Upper lobe of left lung (tissue), 6 donors: Measurements from ENCODE around the gene DMXL2. TPM values are rescaled to one million over a fixed set of nuclear protein-coding genes. Genes with fewer than 3 reads are reported as not detected.
A peak's percentile ranks its signal among the peaks of the same experiment; 100 is the strongest.
"Not testable (repeated sequence)": the region's sequence is repeated elsewhere in the genome, so short reads cannot be mapped to it uniquely, and the experiment has no call there.

Experiments used
- ATAC-seq, 2 donors: fragments of 200-7000 bp; cut with Tn5 transposase; one replicate each; pipeline ENCODE4 v1.9.1; 2022; ENCODE audit warnings: mild to moderate bottlenecking in 2 of 2, moderate library complexity in 2 of 2; ENCODE audit not compliant: low FRiP score in 2 of 2
- DNase-seq, 2 donors: peaks; one replicate each; pipeline ENCODE4 v3.0.0-alpha.2; 2019 to 2020
- H3K27ac ChIP-seq, 4 donors: fragments of 200-600 bp; sonication (generic); one replicate each; pipeline ENCODE4 v1.5.1; 2016 to 2019
- H3K27me3 ChIP-seq, 4 donors: fragments of 200-600 bp; sonication (generic); one replicate each; pipeline ENCODE4 v1.5.1; 2017 to 2019
- H3K36me3 ChIP-seq, 4 donors: fragments of 200-600 bp; sonication (generic); one replicate each; pipeline ENCODE4 v1.5.1; 2016 to 2019
- H3K4me1 ChIP-seq, 4 donors: fragments of 200-600 bp; sonication (generic); one replicate each; pipeline ENCODE4 v1.5.1; 2018 to 2019
- H3K4me3 ChIP-seq, 4 donors: fragments of 200-600 bp; sonication (generic); one replicate each; pipeline ENCODE4 v1.5.1; 2017 to 2019; ENCODE audit warnings: mild to moderate bottlenecking in 2 of 4, moderate library complexity in 1 of 4
- H3K9me3 ChIP-seq, 4 donors: fragments of 200-600 bp; sonication (generic); one replicate each; pipeline ENCODE4 v1.5.1; 2018 to 2019
- CTCF ChIP-seq, 6 experiments: fragments of 450-650 bp in 4 of 6; fragments of 200-600 bp in 2 of 6; sonication (generic) in 2 of 6; IDR thresholded peaks; one replicate each; pipeline ENCODE4 v1.5.1; 2016 to 2019; ENCODE audit warnings: antibody characterized with exemption in 6 of 6
- EP300 ChIP-seq, 4 donors: sonication (generic); formaldehyde crosslinking; IDR thresholded peaks; one replicate each; pipeline ENCODE4 v1.5.1; 2017; ENCODE audit warnings: antibody characterized with exemption in 4 of 4, control low read depth in 2 of 4
- POLR2A ChIP-seq, 4 donors: fragments of 450-650 bp; IDR thresholded peaks; one replicate each; pipeline ENCODE4 v1.5.1; 2016 to 2017; ENCODE audit warnings: antibody characterized with exemption in 4 of 4, mild to moderate bottlenecking in 2 of 4
- POLR2AphosphoS5 ChIP-seq, 2 donors: sonication (generic); formaldehyde crosslinking; IDR thresholded peaks; one replicate each; pipeline ENCODE4 v1.5.1; 2017; ENCODE audit warnings: antibody characterized with exemption in 2 of 2
- whole genome bisulfite sequencing, 2 donors: methylation state at CpG; one replicate each; pipeline ENCODE4 v1.1.5; 2017 to 2018; 5-methylcytosine and 5-hydroxymethylcytosine counted together
- total RNA-seq, 6 donors: library from RNA; depleted of rRNA in 4 of 6; stranded (reverse); fragments of >200 nt in 4 of 6; gene quantifications; one replicate each; pipeline versions ENCODE4 v1.1.0 to v1.2.1, GENCODE V29; 2016 to 2021
- donor health status: DM: no; HTN: no; CAD: no; lungs with moderate emphysema.
- donor health status: DM: no; HTN: yes; CAD: no; lungs with severe emphysema.

The DMXL2 gene
- total RNA-seq, 6 donors from 2014 or later = 39.8 to 140 (median 58.1) TPM

DNA sequence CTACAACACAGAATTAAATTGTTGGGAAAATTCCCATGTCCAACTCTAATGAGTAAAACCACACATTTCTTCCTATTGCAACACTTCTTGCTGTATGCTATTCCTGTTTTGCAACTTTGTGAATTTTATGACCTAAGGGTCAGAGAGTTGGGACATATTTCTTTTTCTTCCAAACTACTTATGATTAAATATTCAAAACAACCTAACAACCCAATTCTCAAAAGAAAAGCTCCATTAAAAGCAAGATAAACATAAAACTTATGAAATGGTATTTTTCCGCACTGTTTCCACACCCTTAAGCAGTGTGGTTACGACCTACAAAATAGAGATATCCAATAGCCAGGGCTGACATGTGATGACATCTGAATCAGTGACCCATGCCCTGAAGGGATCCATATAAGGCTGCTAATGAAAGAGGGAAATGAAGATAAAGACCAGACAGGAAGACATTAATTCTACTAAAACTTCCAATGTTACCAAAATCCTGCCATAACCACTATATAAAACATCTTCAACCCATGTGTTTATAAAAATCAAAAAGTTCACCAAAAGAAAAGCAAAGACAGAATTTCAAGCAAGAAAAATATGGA, 45.6 kb downstream of the DMXL2 start:
- Histone ChIP-seq H3K9me3 (no peaks in the 10 kb centered on the region), H3K27ac (peak overlapping the region; percentile 23 to 77 (median 53)), H3K36me3 (no peaks in the 10 kb centered on the region), H3K4me1 (peaks cover 9 to 16% (median 10%) of the 10 kb centered on the region in 4 donors), H3K27me3 (no peaks in the 10 kb centered on the region), H3K4me3 (no peak overlapping the region)
- peak; percentile 81 to 88 for ATAC-seq
- TF ChIP-seq CTCF (IDR thresholded peaks at IDR 0.05) = no peak
- TF ChIP-seq EP300 (IDR thresholded peaks at IDR 0.05) = peak in 3 of 4 donors; percentile 35 to 85 (median 52)
- peak in 1 of 4 donors; percentile 19 for TF ChIP-seq POLR2A (IDR thresholded peaks at IDR 0.05)
- TF ChIP-seq POLR2AphosphoS5 (IDR thresholded peaks at IDR 0.05) = peak in 1 of 2 donors; percentile 74
- WGBS, 2 donors = 34 to 52% methylated on average over 2 of the region's 2 CpGs
- DNase-seq = peak in 1 of 2 donors; percentile 36

GRCh38 chr15:51576286-51576850, 46.2 kb downstream of the DMXL2 start:
- no peak for TF ChIP-seq POLR2A (IDR thresholded peaks at IDR 0.05)
- TF ChIP-seq CTCF (IDR thresholded peaks at IDR 0.05) = no peak
- no peak for TF ChIP-seq EP300 (IDR thresholded peaks at IDR 0.05)
- no peak for TF ChIP-seq POLR2AphosphoS5 (IDR thresholded peaks at IDR 0.05)
- Histone ChIP-seq H3K27me3 (no peaks in the 10 kb centered on the region), H3K27ac (peak overlapping the region; percentile 23 to 77 (median 53)), H3K4me3 (no peak overlapping the region), H3K36me3 (no peaks in the 10 kb centered on the region), H3K9me3 (no peaks in the 10 kb centered on the region), H3K4me1 (peaks cover 9 to 16% (median 10%) of the 10 kb centered on the region in 4 donors)
- DNase-seq = no peak
- no peak for ATAC-seq
- WGBS, 2 donors = 93 to 97% methylated on average over 1 of the region's 1 CpG

DNA sequence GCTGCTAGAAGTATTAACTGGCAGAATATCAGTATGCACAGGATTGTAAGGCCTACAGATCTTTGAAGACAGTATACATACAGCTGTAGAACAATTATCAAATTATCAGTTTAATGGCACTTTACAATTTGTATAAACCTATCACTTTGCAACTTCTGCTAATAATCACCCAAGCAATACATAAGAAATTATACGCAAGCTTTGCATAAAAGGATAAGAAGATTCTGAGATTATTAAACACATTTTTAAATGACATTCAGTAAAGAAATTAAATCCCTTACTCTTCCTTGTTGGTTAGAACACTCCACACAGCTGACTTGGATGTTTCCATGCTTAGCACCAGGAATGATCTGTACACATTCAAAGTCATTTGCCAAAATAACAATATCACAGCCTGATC, 46.8 kb downstream of the DMXL2 start:
- H3K4me1 ChIP-seq = peaks cover 9 to 16% (median 10%) of the 10 kb centered on the region in 4 donors
- no peak for ATAC-seq

GRCh38 chr15:51573352-51573751, 49.2 kb downstream of the DMXL2 start:
- H3K4me3 ChIP-seq, ATAC-seq, DNase-seq, H3K36me3 ChIP-seq, H3K27me3 ChIP-seq, H3K9me3 ChIP-seq, H3K27ac ChIP-seq: not testable (repeated sequence)
- 91 to 92% methylated on average over 2 of the region's 2 CpGs for WGBS, 2 donors
- H3K4me1 ChIP-seq = peaks cover 9 to 27% (median 17%) of the 10 kb centered on the region in 4 donors

More for the DNA sequence above, 46.8 kb downstream of the DMXL2 start:
- peak overlapping the region in 2 of 4 donors; percentile 2 to 62 for H3K27ac ChIP-seq
- no peaks in the 10 kb centered on the region for H3K36me3 ChIP-seq
- 89 to 100% methylated on average over 1 of the region's 1 CpG for WGBS, 2 donors
- no peaks in the 10 kb centered on the region for H3K27me3 ChIP-seq
- no peak overlapping the region for H3K4me3 ChIP-seq
- no peaks in the 10 kb centered on the region for H3K9me3 ChIP-seq
- DNase-seq = no peak
- no peak for TF ChIP-seq POLR2A (IDR thresholded peaks at IDR 0.05)
- TF ChIP-seq CTCF (IDR thresholded peaks at IDR 0.05) = no peak
- no peak for TF ChIP-seq POLR2AphosphoS5 (IDR thresholded peaks at IDR 0.05)
- TF ChIP-seq EP300 (IDR thresholded peaks at IDR 0.05) = no peak

DNA sequence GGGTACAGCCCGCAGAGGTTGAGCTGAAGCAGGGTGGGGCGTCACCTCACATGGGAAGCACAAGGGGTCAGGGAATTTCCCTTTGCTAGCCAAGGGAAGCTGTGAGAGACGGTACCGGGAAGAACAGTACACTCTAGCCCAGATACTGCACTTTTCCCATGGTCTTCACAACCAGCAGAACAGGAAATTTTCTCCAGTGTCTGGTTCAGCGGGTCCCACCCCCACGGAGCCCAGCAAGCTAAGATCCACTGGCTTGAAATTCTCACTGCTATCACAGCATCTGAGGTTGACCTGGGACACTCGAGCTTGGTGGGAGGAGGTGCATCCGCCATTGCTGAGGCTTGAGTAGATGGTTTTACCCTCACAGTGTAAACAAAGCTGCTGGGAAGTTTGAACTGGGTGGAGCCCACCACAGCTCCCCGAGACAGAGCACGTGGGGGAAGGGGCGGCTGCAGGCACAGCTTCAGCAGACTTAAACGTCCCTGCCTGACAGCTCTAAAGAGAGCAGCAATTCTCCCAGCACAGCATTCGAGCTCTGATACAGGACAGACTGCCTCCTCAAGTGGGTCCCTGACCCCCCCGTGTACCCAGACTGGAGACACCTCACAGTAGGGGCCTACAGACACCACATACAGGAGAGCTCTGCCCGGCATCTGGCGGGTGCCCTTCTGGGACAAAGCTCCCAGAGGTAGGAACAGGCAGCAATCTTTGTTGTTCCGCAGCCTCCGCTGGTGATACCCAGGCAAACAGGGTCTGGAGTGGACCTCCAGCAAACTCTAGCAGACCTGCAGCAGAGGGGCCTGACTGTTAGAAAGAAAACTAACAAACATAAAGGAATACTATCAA, 53.4 kb downstream of the DMXL2 start:
- not testable (repeated sequence) for H3K36me3 ChIP-seq, H3K9me3 ChIP-seq, H3K27me3 ChIP-seq, ATAC-seq
- DNase-seq = peak; percentile 18 to 59
- 51 to 62% methylated on average over 6 to 18 of the region's 18 CpGs for WGBS, 2 donors
- H3K27ac ChIP-seq = peak overlapping the region in 1 of 4 donors; percentile 45
- peaks cover 0 to 14% (median 8%) of the 10 kb centered on the region in 4 donors for H3K4me1 ChIP-seq
- TF ChIP-seq POLR2A (IDR thresholded peaks at IDR 0.05) (peak in 1 of 4 donors; percentile 17), EP300 (IDR thresholded peaks at IDR 0.05) (peak in 1 of 4 donors; percentile 4)
- peak overlapping the region in 1 of 4 donors; percentile 5 for H3K4me3 ChIP-seq
